Ascending aorta (tissue), 2 donors: ENCODE results near the gene ANKRD33B. TPM values are rescaled to one million over a fixed set of nuclear protein-coding genes. Genes with fewer than 3 reads are reported as not detected.
A peak's percentile ranks its signal among the peaks of the same experiment; 100 is the strongest.
"Not testable (repeated sequence)": the region's sequence is repeated elsewhere in the genome, so short reads cannot be mapped to it uniquely, and the experiment has no call there.

Experiments
- DNase-seq, 2 donors: peaks; one replicate each; pipeline ENCODE4 v3.0.0-alpha.2; 2019; ENCODE audit warnings: low spot score in 2 of 2
- H3K27ac ChIP-seq, 2 donors: fragments of 200-600 bp; sonication (generic); one replicate each; pipeline ENCODE4 v1.5.1; 2016 to 2017; ENCODE audit warnings: mild to moderate bottlenecking in 1 of 2
- H3K27me3 ChIP-seq: fragments of 200-600 bp; sonication (generic); one replicate; pipeline ENCODE4 v1.5.1; 2017
- H3K36me3 ChIP-seq, 2 donors: fragments of 200-600 bp; sonication (generic); one replicate each; pipeline ENCODE4 v1.5.1; 2016
- H3K4me1 ChIP-seq, 2 donors: fragments of 200-600 bp; sonication (generic); one replicate each; pipeline ENCODE4 v1.5.1; 2016 to 2017; ENCODE audit warnings: mild to moderate bottlenecking in 1 of 2
- H3K4me3 ChIP-seq, 2 donors: fragments of 200-600 bp; sonication (generic); one replicate each; pipeline ENCODE4 v1.5.1; 2016 to 2017; ENCODE audit warnings: mild to moderate bottlenecking in 1 of 2
- H3K9me3 ChIP-seq, 2 donors: fragments of 200-600 bp; sonication (generic); one replicate each; pipeline ENCODE4 v1.5.1; 2016
- CTCF ChIP-seq, 3 experiments: fragments of 200-600 bp in 2 of 3; fragments of 450-650 bp in 1 of 3; sonication (generic) in 2 of 3; IDR thresholded peaks; one replicate each; pipeline ENCODE4 v1.5.1; 2016 to 2019; ENCODE audit warnings: antibody characterized with exemption in 3 of 3, mild to moderate bottlenecking in 1 of 3, moderate library complexity in 1 of 3
- intact Hi-C: fragments of 100-400 bp; cut with DNase I; formaldehyde crosslinking; loops from one replicate; pipeline ENCODE4 v1.15.1; 2023
- total RNA-seq: library from RNA; depleted of rRNA; stranded (reverse); fragments of >200 nt; gene quantifications from one replicate; pipeline ENCODE4 v1.1.0, GENCODE V29; 2016

ANKRD33B gene
- total RNA-seq, 1 donor from 2014 or later = 7.2 TPM

GRCh38 chr5:10567121-10567591, 3.3 kb downstream of the ANKRD33B start:
- intact Hi-C loops = loop anchor here (5.0 kb wide), 2 partner anchors 35 to 115 kb away; no protein-coding TSS in a partner anchor
- H3K4me1 ChIP-seq = peaks cover 0 to 21% of the 10 kb centered on the region in 2 donors

GRCh38 chr5:10567781-10568321, 4.0 kb downstream of the ANKRD33B start:
- TF ChIP-seq CTCF (IDR thresholded peaks at IDR 0.05) = no peak
- no peaks in the 10 kb centered on the region for H3K36me3 ChIP-seq
- peak in 1 of 2 donors; percentile 47 for DNase-seq
- intact Hi-C loops = loop anchor here (5.0 kb wide), 2 partner anchors 34 to 116 kb away; no protein-coding TSS in a partner anchor
- H3K27me3 ChIP-seq = no peaks in the 10 kb centered on the region
- peak overlapping the region in 1 of 2 donors; percentile 27 for H3K4me3 ChIP-seq
- no peaks in the 10 kb centered on the region for H3K9me3 ChIP-seq
- peaks cover 0 to 20% of the 10 kb centered on the region in 2 donors for H3K4me1 ChIP-seq
- H3K27ac ChIP-seq = peak overlapping the region in 1 of 2 donors; percentile 80

More at GRCh38 chr5:10567121-10567591, 3.3 kb downstream of the ANKRD33B start:
- H3K9me3 ChIP-seq = no peaks in the 10 kb centered on the region
- DNase-seq = no peak
- no peak for TF ChIP-seq CTCF (IDR thresholded peaks at IDR 0.05)
- H3K4me3 ChIP-seq = peak overlapping the region; percentile 23 to 76
- H3K27ac ChIP-seq = peak overlapping the region; percentile 75 to 80
- H3K27me3 ChIP-seq = no peaks in the 10 kb centered on the region
- no peaks in the 10 kb centered on the region for H3K36me3 ChIP-seq

- H3K36me3 ChIP-seq, H3K27ac ChIP-seq, H3K27me3 ChIP-seq, intact Hi-C loops, H3K4me3 ChIP-seq, H3K9me3 ChIP-seq: not testable (repeated sequence)
- DNase-seq = peak in 1 of 2 donors; percentile 28
- H3K4me1 ChIP-seq = peaks cover 0 to 12% of the 10 kb centered on the region in 2 donors
These were observed 6.7 kb downstream of the ANKRD33B start for GRCh38 chr5:10570540-10570939.

- DNase-seq = peak in 1 of 2 donors; percentile 44
- TF ChIP-seq CTCF (IDR thresholded peaks at IDR 0.05) = no peak
- intact Hi-C loops = no loop called here
- Histone ChIP-seq H3K27ac (no peak overlapping the region), H3K9me3 (no peaks in the 10 kb centered on the region), H3K36me3 (no peaks in the 10 kb centered on the region), H3K4me1 (peaks cover 0 to 3% of the 10 kb centered on the region in 2 donors), H3K4me3 (no peak overlapping the region), H3K27me3 (no peaks in the 10 kb centered on the region)
These were observed 8.6 kb downstream of the ANKRD33B start for GRCh38 chr5:10572451-10572850.

GRCh38 chr5:10573487-10574145, 9.7 kb downstream of the ANKRD33B start:
- peaks cover 5 to 12% of the 10 kb centered on the region in 2 donors for H3K4me1 ChIP-seq
- H3K4me3 ChIP-seq = no peak overlapping the region
- intact Hi-C loops = no loop called here
- H3K36me3 ChIP-seq = no peaks in the 10 kb centered on the region
- no peak for TF ChIP-seq CTCF (IDR thresholded peaks at IDR 0.05)
- H3K9me3 ChIP-seq = no peaks in the 10 kb centered on the region
- no peaks in the 10 kb centered on the region for H3K27me3 ChIP-seq
- DNase-seq = no peak
- H3K27ac ChIP-seq = no peak overlapping the region

GRCh38 chr5:10574879-10575278, 11.0 kb downstream of the ANKRD33B start:
- intact Hi-C loops, DNase-seq, H3K4me3 ChIP-seq, H3K9me3 ChIP-seq, H3K27ac ChIP-seq, H3K27me3 ChIP-seq, H3K36me3 ChIP-seq: not testable (repeated sequence)
- peaks cover 5 to 12% of the 10 kb centered on the region in 2 donors for H3K4me1 ChIP-seq
